Activated naive CD4-positive, alpha-beta T cell treated with anti-CD3 and anti-CD28 coated beads for 36 hours (primary cell): Measurements from ENCODE around the gene GAA. TPM values are rescaled to one million over a fixed set of nuclear protein-coding genes. Genes with fewer than 3 reads are reported as not detected.

Experiments
- CTCF ChIA-PET: fragments of 350-600 bp; sonication (Branson Sonifier 250); formaldehyde crosslinking; loops from one replicate; lab custom pipeline; 2021; ENCODE audit warnings: antibody characterized with exemption; lab: Charles Lee
- DNase-seq: peaks from one replicate; pipeline ENCODE4 v3.0.0-alpha.2; 2020
- H3K27ac Mint-ChIP-seq: one replicate; pipeline ENCODE4 v1.8.0; 2021; ENCODE audit warnings: mild to moderate bottlenecking, mixed read lengths
- H3K27me3 Mint-ChIP-seq: one replicate; pipeline ENCODE4 v1.8.0; 2021; ENCODE audit warnings: low read depth, mixed read lengths
- H3K36me3 Mint-ChIP-seq: one replicate; pipeline ENCODE4 v1.8.0; 2021; ENCODE audit warnings: low read depth, mixed read lengths
- H3K4me1 Mint-ChIP-seq: one replicate; pipeline ENCODE4 v1.8.0; 2021; ENCODE audit warnings: low read depth, mixed read lengths
- H3K4me3 Mint-ChIP-seq: one replicate; pipeline ENCODE4 v1.8.0; 2021; ENCODE audit warnings: mild to moderate bottlenecking, moderate library complexity, mixed read lengths
- H3K9me3 Mint-ChIP-seq: one replicate; pipeline ENCODE4 v1.8.0; 2021; ENCODE audit warnings: mixed read lengths
- intact Hi-C: fragments of 100-400 bp; cut with micrococcal nuclease; formaldehyde crosslinking; loops from one replicate; pipeline ENCODE4 v1.15.1; 2023
- total RNA-seq, 2 experiments: library from RNA; stranded (reverse); gene quantifications; one replicate each; pipeline ENCODE4 v1.2.3, GENCODE V29; 2021

Gene GAA
- total RNA-seq, 2 experiments from 2014 or later = 32.1 to 33.2 TPM

DNA sequence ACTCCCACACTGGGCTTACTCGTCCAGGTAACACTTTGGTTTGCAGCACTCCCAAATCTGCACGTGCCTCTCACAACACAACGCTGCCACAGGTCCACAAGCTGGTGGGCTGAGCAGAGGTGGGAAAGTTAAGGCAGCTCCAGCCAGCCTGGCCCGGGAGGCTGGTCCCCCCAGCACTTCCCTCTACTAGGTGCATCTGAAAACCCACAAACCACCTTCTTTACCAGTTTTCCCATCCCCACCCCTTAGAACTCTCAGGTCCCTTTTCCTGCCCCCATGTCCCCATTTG lies 1.4 kb upstream of the GAA start:
- no peak for DNase-seq

GRCh38 chr17:80101946-80102663 lies 724 bp downstream of the GAA start:
- no peaks in the 10 kb centered on the region for H3K27me3 Mint-ChIP-seq
- H3K36me3 Mint-ChIP-seq = no peaks in the 10 kb centered on the region
- CTCF ChIA-PET = interaction anchor here (0.6 to 1.6 kb wide), 26 partner anchors 8 to 996 kb away, joined by 3 to 11 read pairs (median 4); no protein-coding TSS in a partner anchor
- H3K9me3 Mint-ChIP-seq = no peaks in the 10 kb centered on the region
- DNase-seq = no peak
- intact Hi-C loops = loop anchor here (1.0 to 5.0 kb wide), 4 partner anchors 45 to 1135 kb away; partner anchors contain the start of genes EIF4A3, NDUFAF8 and TEPSIN
- H3K4me1 Mint-ChIP-seq = peaks cover 28% of the 10 kb centered on the region
- peak overlapping the region; percentile 92 for H3K4me3 Mint-ChIP-seq
- peak overlapping the region; percentile 59 for H3K27ac Mint-ChIP-seq

More for the DNA sequence above, 1.4 kb upstream of the GAA start:
- H3K27ac Mint-ChIP-seq = no peak overlapping the region
- H3K27me3 Mint-ChIP-seq = no peaks in the 10 kb centered on the region
- intact Hi-C loops = loop anchor here (2.0 to 5.0 kb wide), 3 partner anchors 93 to 1137 kb away; partner anchors contain the start of genes NDUFAF8 and TEPSIN
- CTCF ChIA-PET = interaction anchor here (0.6 to 1.0 kb wide), 2 partner anchors 16 to 95 kb away, joined by 3 read pairs; no protein-coding TSS in a partner anchor
- no peaks in the 10 kb centered on the region for H3K36me3 Mint-ChIP-seq
- no peaks in the 10 kb centered on the region for H3K9me3 Mint-ChIP-seq
- H3K4me3 Mint-ChIP-seq = no peak overlapping the region
- peaks cover 28% of the 10 kb centered on the region for H3K4me1 Mint-ChIP-seq

DNA sequence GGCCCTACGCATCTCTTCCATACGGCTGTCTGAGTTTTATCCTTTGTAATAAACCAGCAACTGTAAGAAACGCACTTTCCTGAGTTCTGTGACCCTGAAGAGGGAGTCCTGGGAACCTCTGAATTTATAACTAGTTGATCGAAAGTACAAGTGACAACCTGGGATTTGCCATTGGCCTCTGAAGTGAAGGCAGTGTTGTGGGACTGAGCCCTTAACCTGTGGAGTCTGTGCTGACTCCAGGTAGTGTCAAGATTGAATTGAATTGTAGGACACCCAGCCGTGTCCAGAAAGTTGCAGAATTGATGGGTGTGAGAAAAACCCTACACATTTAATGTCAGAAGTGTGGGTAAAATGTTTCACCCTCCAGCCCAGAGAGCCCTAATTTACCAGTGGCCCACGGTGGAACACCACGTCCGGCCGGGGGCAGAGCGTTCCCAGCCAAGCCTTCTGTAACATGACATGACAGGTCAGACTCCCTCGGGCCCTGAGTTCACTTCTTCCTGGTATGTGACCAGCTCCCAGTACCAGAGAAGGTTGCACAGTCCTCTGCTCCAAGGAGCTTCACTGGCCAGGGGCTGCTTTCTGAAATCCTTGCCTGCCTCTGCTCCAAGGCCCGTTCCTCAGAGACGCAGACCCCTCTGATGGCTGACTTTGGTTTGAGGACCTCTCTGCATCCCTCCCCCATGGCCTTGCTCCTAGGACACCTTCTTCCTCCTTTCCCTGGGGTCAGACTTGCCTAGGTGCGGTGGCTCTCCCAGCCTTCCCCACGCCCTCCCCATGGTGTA lies 1.5 kb downstream of the GAA start:
- Mint-ChIP-seq H3K27me3 (no peaks in the 10 kb centered on the region), H3K27ac (no peak overlapping the region), H3K9me3 (no peaks in the 10 kb centered on the region), H3K36me3 (no peaks in the 10 kb centered on the region), H3K4me1 (peaks cover 28% of the 10 kb centered on the region), H3K4me3 (peak overlapping the region; percentile 92)
- DNase-seq = no peak
- CTCF ChIA-PET = no interaction called here
- intact Hi-C loops = loop anchor here (5.0 kb wide), 2 partner anchors 96 to 1134 kb away; partner anchors contain the start of genes NDUFAF8 and TEPSIN

DNA sequence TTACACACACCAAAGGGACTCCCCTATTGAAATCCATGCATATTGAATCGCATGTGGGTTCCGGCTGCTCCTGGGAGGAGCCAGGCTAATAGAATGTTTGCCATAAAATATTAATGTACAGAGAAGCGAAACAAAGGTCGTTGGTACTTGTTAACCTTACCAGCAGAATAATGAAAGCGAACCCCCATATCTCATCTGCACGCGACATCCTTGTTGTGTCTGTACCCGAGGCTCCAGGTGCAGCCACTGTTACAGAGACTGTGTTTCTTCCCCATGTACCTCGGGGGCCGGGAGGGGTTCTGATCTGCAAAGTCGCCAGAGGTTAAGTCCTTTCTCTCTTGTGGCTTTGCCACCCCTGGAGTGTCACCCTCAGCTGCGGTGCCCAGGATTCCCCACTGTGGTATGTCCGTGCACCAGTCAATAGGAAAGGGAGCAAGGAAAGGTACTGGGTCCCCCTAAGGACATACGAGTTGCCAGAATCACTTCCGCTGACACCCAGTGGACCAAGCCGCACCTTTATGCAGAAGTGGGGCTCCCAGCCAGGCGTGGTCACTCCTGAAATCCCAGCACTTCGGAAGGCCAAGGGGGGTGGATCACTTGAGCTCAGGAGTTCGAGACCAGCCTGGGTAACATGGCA lies 2.2 kb downstream of the GAA start:
- intact Hi-C loops = loop anchor here (5.0 kb wide), 2 partner anchors 96 to 1134 kb away; partner anchors contain the start of genes NDUFAF8 and TEPSIN
- Mint-ChIP-seq H3K9me3 (no peaks in the 10 kb centered on the region), H3K36me3 (no peaks in the 10 kb centered on the region), H3K27ac (no peak overlapping the region), H3K4me3 (peak overlapping the region; percentile 26), H3K4me1 (peaks cover 28% of the 10 kb centered on the region), H3K27me3 (no peaks in the 10 kb centered on the region)
- DNase-seq = no peak
- CTCF ChIA-PET = interaction anchor here (0.6 kb wide), 1 partner anchor 19 kb away, joined by 5 read pairs; no protein-coding TSS in a partner anchor

GRCh38 chr17:80104321-80104955 lies 3.1 kb downstream of the GAA start:
- CTCF ChIA-PET = no interaction called here
- Mint-ChIP-seq H3K4me1 (peaks cover 27% of the 10 kb centered on the region), H3K4me3 (no peak overlapping the region), H3K27me3 (no peaks in the 10 kb centered on the region), H3K36me3 (no peaks in the 10 kb centered on the region), H3K27ac (no peak overlapping the region), H3K9me3 (no peaks in the 10 kb centered on the region)
- no peak for DNase-seq
- intact Hi-C loops = loop anchor here (5.0 kb wide), 2 partner anchors 97 to 1133 kb away; partner anchors contain the start of genes NDUFAF8 and TEPSIN

GRCh38 chr17:80104956-80105375 lies 3.6 kb downstream of the GAA start:
- Mint-ChIP-seq H3K27me3 (no peaks in the 10 kb centered on the region), H3K4me3 (no peak overlapping the region), H3K36me3 (no peaks in the 10 kb centered on the region), H3K27ac (no peak overlapping the region), H3K9me3 (no peaks in the 10 kb centered on the region), H3K4me1 (peaks cover 23% of the 10 kb centered on the region)
- intact Hi-C loops = loop anchor here (5.0 kb wide), 2 partner anchors 98 to 1132 kb away; partner anchors contain the start of genes NDUFAF8 and TEPSIN
- DNase-seq = no peak
- CTCF ChIA-PET = no interaction called here

- Mint-ChIP-seq H3K4me3 (no peak overlapping the region), H3K9me3 (no peaks in the 10 kb centered on the region), H3K27me3 (no peaks in the 10 kb centered on the region), H3K36me3 (no peaks in the 10 kb centered on the region), H3K27ac (no peak overlapping the region), H3K4me1 (peaks cover 16% of the 10 kb centered on the region)
- CTCF ChIA-PET = interaction anchor here (0.9 kb wide), 1 partner anchor 40 kb away, joined by 3 read pairs; no protein-coding TSS in a partner anchor
- intact Hi-C loops = no loop called here
- no peak for DNase-seq
Observed at GRCh38 chr17:80105762-80106161, 4.4 kb downstream of the GAA start.

DNA sequence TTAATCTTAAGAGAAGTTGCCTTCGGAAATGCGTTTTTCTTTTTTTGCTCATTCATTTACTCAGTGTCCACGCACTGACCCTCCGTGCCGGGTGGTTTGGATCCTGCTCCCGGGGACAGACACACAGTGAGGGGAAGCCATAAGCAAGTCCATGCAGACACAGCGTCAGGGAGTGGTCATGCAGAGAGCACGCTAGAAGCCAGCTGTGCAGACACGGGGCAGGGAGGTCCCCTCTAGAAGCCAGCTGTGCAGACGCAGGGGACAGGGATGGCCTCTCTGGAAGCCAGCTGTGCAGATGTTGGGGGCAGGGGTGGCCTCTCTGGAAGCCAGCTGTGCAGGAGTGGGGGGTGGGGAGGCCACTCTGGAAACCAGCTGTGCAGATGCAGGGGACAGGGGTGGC lies 4.8 kb downstream of the GAA start:
- no peak overlapping the region for H3K4me3 Mint-ChIP-seq
- no peaks in the 10 kb centered on the region for H3K27me3 Mint-ChIP-seq
- CTCF ChIA-PET = interaction anchor here (0.9 kb wide), 1 partner anchor 39 kb away, joined by 3 read pairs; no protein-coding TSS in a partner anchor
- intact Hi-C loops = no loop called here
- no peak for DNase-seq
- H3K4me1 Mint-ChIP-seq = peaks cover 14% of the 10 kb centered on the region
- H3K27ac Mint-ChIP-seq = no peak overlapping the region
- H3K9me3 Mint-ChIP-seq = no peaks in the 10 kb centered on the region
- H3K36me3 Mint-ChIP-seq = no peaks in the 10 kb centered on the region

GRCh38 chr17:80106751-80107150 lies 5.4 kb downstream of the GAA start:
- Mint-ChIP-seq H3K36me3 (no peaks in the 10 kb centered on the region), H3K27ac (no peak overlapping the region), H3K27me3 (no peaks in the 10 kb centered on the region), H3K9me3 (no peaks in the 10 kb centered on the region), H3K4me3 (no peak overlapping the region), H3K4me1 (peaks cover 14% of the 10 kb centered on the region)
- CTCF ChIA-PET = interaction anchor here (0.9 kb wide), 1 partner anchor 39 kb away, joined by 3 read pairs; no protein-coding TSS in a partner anchor
- no peak for DNase-seq
- intact Hi-C loops = no loop called here

DNA sequence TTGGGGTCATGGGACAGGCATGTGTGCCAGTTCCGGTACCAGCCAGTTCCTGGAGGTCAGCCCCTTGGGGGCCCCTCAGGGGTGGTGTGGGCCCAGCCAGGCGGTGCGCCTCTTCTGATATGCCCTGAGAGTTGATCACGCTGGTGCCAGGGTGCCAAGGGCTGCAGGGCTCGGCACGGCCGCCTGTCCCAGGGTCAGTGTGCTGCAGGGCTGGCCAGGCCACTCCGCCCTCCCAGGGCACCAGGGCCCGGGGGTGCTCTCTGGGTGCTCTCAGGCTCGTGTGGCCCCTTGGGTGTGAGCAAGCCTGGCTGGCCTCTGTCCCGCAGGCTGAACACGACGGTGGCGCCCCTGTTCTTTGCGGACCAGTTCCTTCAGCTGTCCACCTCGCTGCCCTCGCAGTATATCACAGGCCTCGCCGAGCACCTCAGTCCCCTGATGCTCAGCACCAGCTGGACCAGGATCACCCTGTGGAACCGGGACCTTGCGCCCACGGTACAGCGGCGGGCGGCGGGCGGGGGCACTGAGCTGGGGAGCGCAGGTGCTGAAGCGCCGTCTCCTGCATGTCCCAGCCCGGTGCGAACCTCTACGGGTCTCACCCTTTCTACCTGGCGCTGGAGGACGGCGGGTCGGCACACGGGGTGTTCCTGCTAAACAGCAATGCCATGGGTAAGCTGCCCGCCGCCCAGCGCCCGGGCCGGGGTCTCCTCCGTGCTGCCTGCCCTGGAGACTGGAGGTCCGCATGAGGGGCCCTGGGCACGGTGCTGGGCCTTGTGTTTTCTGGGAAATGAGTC lies 6.0 kb downstream of the GAA start:
- no peak overlapping the region for H3K27ac Mint-ChIP-seq
- CTCF ChIA-PET = no interaction called here
- H3K4me1 Mint-ChIP-seq = peaks cover 8% of the 10 kb centered on the region
- no peaks in the 10 kb centered on the region for H3K9me3 Mint-ChIP-seq
- H3K4me3 Mint-ChIP-seq = no peak overlapping the region
- no peak for DNase-seq
- intact Hi-C loops = no loop called here
- no peaks in the 10 kb centered on the region for H3K36me3 Mint-ChIP-seq
- H3K27me3 Mint-ChIP-seq = no peaks in the 10 kb centered on the region
